Pancreas (tissue), 10 donors: ENCODE data around the gene TANGO2. TPM values are rescaled to one million over a fixed set of nuclear protein-coding genes. Genes with fewer than 3 reads are reported as not detected.

ENCODE experiments used
- ATAC-seq, 4 donors: fragments of 200-7000 bp; cut with Tn5 transposase; one replicate each; pipeline versions ENCODE4 v1.8.0 to v1.9.1; 2020; ENCODE audit warnings: mild to moderate bottlenecking in 4 of 4, moderate library complexity in 4 of 4
- DNase-seq, 6 donors: peaks; one replicate each; pipeline ENCODE4 v3.0.0-alpha.2; 2020
- FAIRE-seq: peaks from 2 replicates; lab custom pipeline; 2012; peaks lifted over from hg19 to GRCh38; lab: Jason Lieb, UNC
- H3K27ac ChIP-seq, 4 donors: fragments of 200-600 bp; sonication (generic); 1 replicate in 3 of 4; 2 replicates in 1 of 4; pipeline versions ENCODE4 v1.5.0 to v1.8.0; 2020
- H3K27me3 ChIP-seq, 4 donors: fragments of 200-600 bp; one replicate each; pipeline ENCODE4 v1.8.0; 2021
- H3K36me3 ChIP-seq, 3 donors: fragments of 200-600 bp; sonication (generic) in 1 of 3; one replicate each; pipeline versions ENCODE4 v1.5.0 to v1.8.0; 2020 to 2021
- H3K4me1 ChIP-seq, 3 donors: fragments of 200-600 bp; one replicate each; pipeline ENCODE4 v1.8.0; 2021
- H3K4me3 ChIP-seq, 4 donors: fragments of 200-600 bp; sonication (generic) in 2 of 4; one replicate each; pipeline versions ENCODE4 v1.5.0 to v1.8.0; 2020 to 2021
- H3K9me3 ChIP-seq, 4 donors: fragments of 200-600 bp; one replicate each; pipeline ENCODE4 v1.8.0; 2021
- CTCF ChIP-seq, 4 donors: fragments of 200-600 bp; sonication (generic) in 3 of 4; IDR thresholded peaks; one replicate each; pipeline versions ENCODE4 v1.5.0 to v1.8.0; 2021; ENCODE audit warnings: antibody characterized with exemption in 4 of 4
- WGBS, 2 donors: extraction: QIAGEN DNeasy Blood & Tissue Kit; methylation state at CpG; one replicate each; pipeline ENCODE4 v1.1.7; 2013; 5-methylcytosine and 5-hydroxymethylcytosine counted together
- intact Hi-C, 3 donors: fragments of 100-400 bp; cut with DNase I; formaldehyde crosslinking; loops; one replicate each; pipeline versions ENCODE4 v1.11.1 to v1.14.2; 2022
- polyA plus RNA-seq, 2 donors: library from polyadenylated mRNA; stranded (reverse); fragments of 200-250 nt; gene quantifications; one replicate each; pipeline ENCODE4 v1.2.3, GENCODE V29; 2013
- total RNA-seq, 6 donors: library from RNA; stranded (reverse); fragmentation: NEBNext Ultra II Directional in 4 of 6; extraction: Animal tissue kit (Norgen Biotek cat#: 25700) in 4 of 6; gene quantifications; one replicate each; pipeline versions ENCODE4 v1.2.1 to v1.2.4, GENCODE V29; 2021 to 2023
- donor health status: healthy with polysubstance abuse.
- donor health status: DM: no; HTN: no; CAD: no; lungs with moderate emphysema.
- donor health status: DM: no; HTN: no; CAD: no.
- donor health status: control.
- donor health status: control.
- donor health status: Bipolar disorder and iron deficiency.
- donor health status: DM: yes; HTN: yes; CAD: no.
- donor health status: DM: no; HTN: no; CAD: no.
- donor health status: DM: no; HTN: no; CAD: no.
- donor health status: DM: yes; HTN: yes; CAD: no.

TANGO2 gene, protein sequence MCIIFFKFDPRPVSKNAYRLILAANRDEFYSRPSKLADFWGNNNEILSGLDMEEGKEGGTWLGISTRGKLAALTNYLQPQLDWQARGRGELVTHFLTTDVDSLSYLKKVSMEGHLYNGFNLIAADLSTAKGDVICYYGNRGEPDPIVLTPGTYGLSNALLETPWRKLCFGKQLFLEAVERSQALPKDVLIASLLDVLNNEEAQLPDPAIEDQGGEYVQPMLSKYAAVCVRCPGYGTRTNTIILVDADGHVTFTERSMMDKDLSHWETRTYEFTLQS
- total RNA-seq (10 to 100 TPM in 3 of 6 donors, 1 to 10 TPM in 3; 4.0 to 18.3 (median 9.6) TPM), polyA plus RNA-seq (10 to 100 TPM; 16.5 to 20.4 TPM)

- Histone ChIP-seq H3K27ac (peak within 1 kb of the TSS; percentile 53 to 74 (median 70)), H3K4me3 (peak within 1 kb of the TSS; percentile 59 to 97 (median 94)), H3K4me1 (peaks cover 9 to 19% (median 13%) of the 10 kb centered on the region in 3 donors), H3K36me3 (no peaks in the 10 kb centered on the region), H3K9me3 (no peaks in the 10 kb centered on the region), H3K27me3 (no peaks in the 10 kb centered on the region)
- intact Hi-C loops: loop anchor here in 1 of 3 donors (10.0 kb wide), 1 partner anchor 46 kb away; no protein-coding TSS in a partner anchor
- TF ChIP-seq CTCF (IDR thresholded peaks at IDR 0.05): no peak
- DNase-seq (peak; percentile 86 to 99 (median 96)), ATAC-seq (peak; percentile 84 to 90 (median 90)), FAIRE-seq (no peak)
- WGBS, 2 donors: 0 to 1% methylated on average over 44 to 61 of the region's 61 CpGs
Observed at GRCh38 chr22:20020533-20021195, at the start of gene TANGO2. TANGO2 (plus strand) TSS chr22:20021110; CDS start chr22:20036799, 15,689 bp downstream.

DNA sequence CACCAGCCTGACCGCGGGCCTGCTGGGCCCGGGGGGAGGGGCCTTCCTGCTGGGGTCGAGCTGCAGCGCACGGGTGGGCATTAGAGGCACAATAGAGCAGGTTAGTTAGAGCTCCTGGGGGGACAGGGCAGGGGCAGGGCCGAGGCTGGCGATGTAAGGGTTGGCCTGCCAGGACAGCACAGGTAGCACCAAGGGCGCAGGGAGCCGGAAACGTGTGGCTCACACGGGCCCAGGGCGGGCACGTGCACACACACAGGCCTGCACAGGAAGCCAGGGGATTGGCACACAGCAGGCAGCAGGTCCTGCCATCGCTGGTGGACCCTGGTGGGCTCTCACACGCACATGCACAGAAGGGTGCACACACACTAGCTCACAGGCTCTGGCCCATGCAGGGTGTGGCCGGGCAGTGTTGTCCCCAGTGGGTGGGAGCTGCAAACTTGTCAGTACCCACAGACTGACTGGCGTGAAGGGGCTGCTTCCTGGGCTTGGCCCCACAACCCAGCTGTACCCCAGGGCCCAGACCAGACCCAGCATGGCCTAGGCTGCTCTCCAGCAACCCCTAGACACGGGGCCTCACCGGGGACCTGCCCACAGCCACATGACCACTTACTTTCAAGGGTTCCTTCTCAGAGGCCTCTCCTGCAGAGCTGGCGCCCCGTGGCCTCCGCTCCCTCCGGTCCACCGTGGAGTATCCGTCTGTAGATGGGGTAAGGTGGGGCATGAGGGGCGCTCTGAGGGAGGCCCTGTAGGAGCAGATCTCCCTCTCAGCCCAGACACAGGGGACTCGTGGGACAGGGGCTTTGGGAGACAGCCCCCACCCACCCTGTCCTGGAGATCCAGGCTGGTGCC is 49.4 kb upstream of the TANGO2 start:
- Histone ChIP-seq H3K4me3 (no peak overlapping the region), H3K36me3 (peaks cover 0 to 5% (median 0%) of the 10 kb centered on the region in 3 donors), H3K27ac (no peak overlapping the region), H3K9me3 (no peaks in the 10 kb centered on the region), H3K4me1 (no peaks in the 10 kb centered on the region), H3K27me3 (no peaks in the 10 kb centered on the region)
- 73 to 79% methylated on average over 28 of the region's 28 CpGs for WGBS, 2 donors
- no peak for FAIRE-seq
- intact Hi-C loops: loop anchor here in 2 of 3 donors (10.0 kb wide), 3 partner anchors 53 to 313 kb away; partner anchors contain the start of gene TANGO2 (in 1 of the 2)
- ATAC-seq: peak in 1 of 4 donors; percentile 2
- no peak for TF ChIP-seq CTCF (IDR thresholded peaks at IDR 0.05)
- DNase-seq: peak in 2 of 6 donors; percentile 28 to 77

- H3K27ac ChIP-seq: no peak overlapping the region
- no peaks in the 10 kb centered on the region for H3K4me1 ChIP-seq
- FAIRE-seq: no peak
- DNase-seq: no peak
- ATAC-seq: no peak
- TF ChIP-seq CTCF (IDR thresholded peaks at IDR 0.05): no peak
- H3K9me3 ChIP-seq: no peaks in the 10 kb centered on the region
- WGBS, 2 donors: 86 to 89% methylated on average over 9 of the region's 9 CpGs
- H3K36me3 ChIP-seq: peaks cover 0 to 5% (median 0%) of the 10 kb centered on the region in 3 donors
- no peak overlapping the region for H3K4me3 ChIP-seq
- H3K27me3 ChIP-seq: no peaks in the 10 kb centered on the region
- intact Hi-C loops: loop anchor here in 2 of 3 donors (10.0 kb wide), 3 partner anchors 53 to 313 kb away; partner anchors contain the start of gene TANGO2 (in 1 of the 2)
Observed at GRCh38 chr22:19972251-19972650, 48.7 kb upstream of the TANGO2 start.

GRCh38 chr22:19972652-19973550 is 48.0 kb upstream of the TANGO2 start:
- Histone ChIP-seq H3K4me3 (no peak overlapping the region), H3K4me1 (no peaks in the 10 kb centered on the region), H3K27ac (no peak overlapping the region), H3K36me3 (no peaks in the 10 kb centered on the region), H3K9me3 (no peaks in the 10 kb centered on the region), H3K27me3 (no peaks in the 10 kb centered on the region)
- FAIRE-seq (no peak), DNase-seq (peak in 1 of 6 donors; percentile 45), ATAC-seq (no peak)
- intact Hi-C loops: loop anchor here in 2 of 3 donors (10.0 kb wide), 3 partner anchors 52 to 312 kb away; partner anchors contain the start of gene TANGO2 (in 1 of the 2)
- TF ChIP-seq CTCF (IDR thresholded peaks at IDR 0.05): no peak
- WGBS, 2 donors: 89 to 91% methylated on average over 48 to 50 of the region's 50 CpGs
